ENCODE measurements around the gene DDX54. TPM values are rescaled to one million over a fixed set of nuclear protein-coding genes. Genes with fewer than 3 reads are reported as not detected.
A peak's percentile ranks its signal among the peaks of the same experiment; 100 is the strongest.

The DDX54 gene
- total and polyA plus RNA-seq, 4 donors: 17.9 to 75.3 (median 51.9) TPM

- DNase-seq (no peak), ATAC-seq (ENCODE audit: insufficient read depth, low FRiP score) (no peak)
- no peak overlapping the region for H3K27ac ChIP-seq (ENCODE audit: low read depth in 1 of 2, low read length in 1 of 2)
- no peak for TF ChIP-seq CTCF (IDR thresholded peaks at IDR 0.05; ENCODE audit: control extremely low read depth, extremely low read depth)
- no peaks in the 10 kb centered on the region for H3K9me3 ChIP-seq (ENCODE audit: control insufficient read depth in 4 of 4, insufficient read depth in 3 of 4, low read length in 3 of 4)
- peaks cover 0 to 17% (median 0%) of the 10 kb centered on the region in 5 donors for H3K4me1 ChIP-seq (ENCODE audit: control insufficient read depth in 5 of 5, insufficient read depth in 5 of 5, low read length in 5 of 5)
- no peak overlapping the region for H3K9ac ChIP-seq (ENCODE audit: insufficient read depth in 1 of 2, low read length in 2 of 2)
- peaks cover 0 to 38% (median 31%) of the 10 kb centered on the region in 3 donors for H3K27me3 ChIP-seq (ENCODE audit: control insufficient read depth in 3 of 3, insufficient read depth in 3 of 3, low read length in 2 of 3)
- WGBS, 2 donors: 22 to 25% methylated on average over 9 of the region's 9 CpGs
- peaks cover 0 to 2% (median 0%) of the 10 kb centered on the region in 4 donors for H3K36me3 ChIP-seq (ENCODE audit: control insufficient read depth in 4 of 4, insufficient read depth in 4 of 4, low read length in 4 of 4)
- no peak overlapping the region for H3K4me3 ChIP-seq
These were observed 33.0 kb downstream of the DDX54 start for GRCh38 chr12:113152196-113152834.

- ATAC-seq (ENCODE audit: insufficient read depth, low FRiP score) (no peak), DNase-seq (no peak)
- TF ChIP-seq CTCF (IDR thresholded peaks at IDR 0.05; ENCODE audit: control extremely low read depth, extremely low read depth): no peak
- peaks cover 0 to 38% (median 31%) of the 10 kb centered on the region in 3 donors for H3K27me3 ChIP-seq (ENCODE audit: control insufficient read depth in 3 of 3, insufficient read depth in 3 of 3, low read length in 2 of 3)
- H3K9me3 ChIP-seq (ENCODE audit: control insufficient read depth in 4 of 4, insufficient read depth in 3 of 4, low read length in 3 of 4): peaks cover 0 to 3% (median 0%) of the 10 kb centered on the region in 4 donors
- no peak overlapping the region for H3K4me3 ChIP-seq
- no peaks in the 10 kb centered on the region for H3K36me3 ChIP-seq (ENCODE audit: control insufficient read depth in 4 of 4, insufficient read depth in 4 of 4, low read length in 4 of 4)
- peaks cover 0 to 17% (median 0%) of the 10 kb centered on the region in 5 donors for H3K4me1 ChIP-seq (ENCODE audit: control insufficient read depth in 5 of 5, insufficient read depth in 5 of 5, low read length in 5 of 5)
- WGBS, 2 donors: 82 to 88% methylated on average over 3 of the region's 3 CpGs
- H3K9ac ChIP-seq (ENCODE audit: insufficient read depth in 1 of 2, low read length in 2 of 2): no peak overlapping the region
- H3K27ac ChIP-seq (ENCODE audit: low read depth in 1 of 2, low read length in 1 of 2): no peak overlapping the region
These were observed 33.6 kb downstream of the DDX54 start for GRCh38 chr12:113151655-113152054.

- no peak for TF ChIP-seq CTCF (IDR thresholded peaks at IDR 0.05; ENCODE audit: control extremely low read depth, extremely low read depth)
- Histone ChIP-seq H3K27me3 (ENCODE audit: control insufficient read depth in 3 of 3, insufficient read depth in 3 of 3, low read length in 2 of 3) (peaks cover 0 to 24% (median 23%) of the 10 kb centered on the region in 3 donors), H3K9ac (ENCODE audit: insufficient read depth in 1 of 2, low read length in 2 of 2) (no peak within 1 kb of the TSS), H3K4me1 (ENCODE audit: control insufficient read depth in 5 of 5, insufficient read depth in 5 of 5, low read length in 5 of 5) (peaks cover 0 to 16% (median 0%) of the 10 kb centered on the region in 5 donors), H3K36me3 (ENCODE audit: control insufficient read depth in 4 of 4, insufficient read depth in 4 of 4, low read length in 4 of 4) (no peaks in the 10 kb centered on the region), H3K4me3 (no peak within 1 kb of the TSS), H3K9me3 (ENCODE audit: control insufficient read depth in 4 of 4, insufficient read depth in 3 of 4, low read length in 3 of 4) (peaks cover 0 to 3% (median 0%) of the 10 kb centered on the region in 4 donors), H3K27ac (ENCODE audit: low read depth in 1 of 2, low read length in 1 of 2) (no peak within 1 kb of the TSS)
- peak; percentile 85 to 92 (median 90) for DNase-seq
- no peak for ATAC-seq (ENCODE audit: insufficient read depth, low FRiP score)
- WGBS, 2 donors: 27 to 47% methylated on average over 22 of the region's 22 CpGs
These were observed 35.7 kb downstream of the DDX54 start, which contains the start of gene CFAP73 for GRCh38 chr12:113149361-113150150. CFAP73 (plus strand) TSS chr12:113149724; CDS start chr12:113149858, 134 bp downstream.

Measured in lung (tissue), 12 donors.